HepG2 (cell line): ENCODE data around the gene GSTK1.

Experiments used
- BCL6 ChIP-seq: IDR thresholded peaks from 2 replicates; pipeline ENCODE4 v1.6.1; 2016; ENCODE audit warnings: missing genetic modification reagents, missing compliant biosample characterization
- BHLHE40 ChIP-seq: IDR thresholded peaks from 2 replicates; pipeline ENCODE4 v1.6.1; 2011; ENCODE audit warnings: low read length, improper control_type of control experiment
- ERF ChIP-seq: IDR thresholded peaks from 2 replicates; pipeline ENCODE4 v1.6.1; 2018; ENCODE audit warnings: missing biosample characterization, missing genetic modification reagents
- EZH2 ChIP-seq: conservative IDR thresholded peaks from 2 replicates; pipeline ENCODE4 v1.6.1; 2012; ENCODE audit warnings: mild to moderate bottlenecking, low read depth, low read length, moderate library complexity
- NFE2L1 ChIP-seq: sonication (generic); formaldehyde crosslinking; IDR thresholded peaks from 2 replicates; pipeline ENCODE4 v1.4.0; 2020; ENCODE audit warnings: missing genetic modification reagents, mild to moderate bottlenecking, borderline replicate concordance
- POLR2A ChIP-seq, 2 experiments: IDR thresholded peaks; 2 replicates each; pipeline ENCODE4 v1.6.1; 2011; ENCODE audit warnings: low read depth in 2 of 2, low read length in 2 of 2, mild to moderate bottlenecking in 1 of 2, moderate library complexity in 1 of 2; ENCODE audit not compliant: insufficient read depth in 1 of 2
- U2AF2 ChIP-seq: fragments of 200-400 bp; formaldehyde crosslinking; IDR thresholded peaks from 2 replicates; pipeline ENCODE4 v1.6.1; 2017; ENCODE audit warnings: low read depth, mild to moderate bottlenecking, low read length
- ZNF260 ChIP-seq: sonication (generic); formaldehyde crosslinking; IDR thresholded peaks from 2 replicates; pipeline ENCODE4 v1.4.0; 2020; ENCODE audit warnings: missing genetic modification reagents, low read depth, mild to moderate bottlenecking, borderline replicate concordance
- ZNF383 ChIP-seq: sonication (generic); formaldehyde crosslinking; IDR thresholded peaks from 2 replicates; pipeline ENCODE4 v1.4.0; 2020; ENCODE audit warnings: missing genetic modification reagents, mild to moderate bottlenecking, borderline replicate concordance
- ZNF747 ChIP-seq: sonication (generic); formaldehyde crosslinking; IDR thresholded peaks from 2 replicates; pipeline ENCODE4 v1.8.1; 2023; ENCODE audit warnings: missing genetic modification reagents, mild to moderate bottlenecking, borderline replicate concordance
- TF ChIP-seq, protein P1 (sequence below): sonication (generic); formaldehyde crosslinking; IDR thresholded peaks from 2 replicates; pipeline ENCODE4 v1.8.1; 2023; ENCODE audit warnings: mild to moderate bottlenecking, missing genetic modification reagents, borderline replicate concordance
- TF ChIP-seq, protein P2 (sequence below), 2 experiments: sonication (generic) in 1 of 2; formaldehyde crosslinking in 1 of 2; IDR thresholded peaks; 2 replicates each; pipeline versions ENCODE4 v1.4.0 to v1.6.1; 2018 to 2020; ENCODE audit warnings: missing genetic modification reagents in 2 of 2, borderline replicate concordance in 1 of 2, low read depth in 1 of 2, mild to moderate bottlenecking in 1 of 2, missing biosample characterization in 1 of 2

DNA sequence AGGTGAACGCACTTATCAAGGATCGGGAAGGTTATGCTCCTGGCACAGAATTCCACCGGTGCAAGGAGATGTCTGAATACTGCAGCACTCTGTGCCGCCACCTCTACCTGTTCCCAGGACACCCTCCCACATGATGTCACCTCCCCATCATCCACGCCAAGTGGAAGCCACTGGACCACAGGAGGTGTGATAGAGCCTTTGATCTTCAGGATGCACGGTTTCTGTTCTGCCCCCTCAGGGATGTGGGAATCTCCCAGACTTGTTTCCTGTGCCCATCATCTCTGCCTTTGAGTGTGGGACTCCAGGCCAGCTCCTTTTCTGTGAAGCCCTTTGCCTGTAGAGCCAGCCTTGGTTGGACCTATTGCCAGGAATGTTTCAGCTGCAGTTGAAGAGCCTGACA is 41.7 kb downstream of the GSTK1 start:
- TF ChIP-seq ZNF383 (CRISPR knock-in tag) (no peak), U2AF2 (no peak), ZNF747 (CRISPR knock-in tag) (no peak), NFE2L1 (CRISPR knock-in tag) (no peak), EZH2 (no peak), ERF (CRISPR knock-in tag) (no peak), ZNF260 (no peak), BHLHE40 (no peak), POLR2A (IDR thresholded peaks at IDR 0.05; ENCODE audit: insufficient read depth in 1 of 2, low read depth in 2 of 2, low read length in 2 of 2) (no peak), BCL6 (CRISPR knock-in tag) (no peak)
- TF ChIP-seq, protein P1, sequence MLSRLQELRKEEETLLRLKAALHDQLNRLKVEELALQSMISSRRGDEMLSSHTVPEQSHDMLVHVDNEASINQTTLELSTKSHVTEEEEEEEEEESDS (CRISPR knock-in tag): no peak
- TF ChIP-seq, protein P2, sequence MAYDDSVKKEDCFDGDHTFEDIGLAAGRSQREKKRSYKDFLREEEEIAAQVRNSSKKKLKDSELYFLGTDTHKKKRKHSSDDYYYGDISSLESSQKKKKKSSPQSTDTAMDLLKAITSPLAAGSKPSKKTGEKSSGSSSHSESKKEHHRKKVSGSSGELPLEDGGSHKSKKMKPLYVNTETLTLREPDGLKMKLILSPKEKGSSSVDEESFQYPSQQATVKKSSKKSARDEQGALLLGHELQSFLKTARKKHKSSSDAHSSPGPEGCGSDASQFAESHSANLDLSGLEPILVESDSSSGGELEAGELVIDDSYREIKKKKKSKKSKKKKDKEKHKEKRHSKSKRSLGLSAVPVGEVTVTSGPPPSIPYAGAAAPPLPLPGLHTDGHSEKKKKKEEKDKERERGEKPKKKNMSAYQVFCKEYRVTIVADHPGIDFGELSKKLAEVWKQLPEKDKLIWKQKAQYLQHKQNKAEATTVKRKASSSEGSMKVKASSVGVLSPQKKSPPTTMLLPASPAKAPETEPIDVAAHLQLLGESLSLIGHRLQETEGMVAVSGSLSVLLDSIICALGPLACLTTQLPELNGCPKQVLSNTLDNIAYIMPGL (CRISPR knock-in tag; IDR thresholded peaks at IDR 0.05; ENCODE audit: borderline replicate concordance in 1 of 2, low read depth in 1 of 2): no peak
